HEK293T (cell line): ENCODE measurements around the gene TRIM34.
"Not testable (repeated sequence)": the region's sequence is repeated elsewhere in the genome, so short reads cannot be mapped to it uniquely, and the experiment has no call there.

Experiments
- CTCF ChIA-PET: fragments of 350-600 bp; formaldehyde crosslinking; extraction: SDS; loops from one replicate; lab custom pipeline; 2021; ENCODE audit warnings: antibody characterized with exemption, inconsistent platforms; lab: Yijun Ruan, JAX
- POLR2A ChIA-PET: fragments of 350-600 bp; formaldehyde crosslinking; extraction: SDS; loops from one replicate; lab custom pipeline; 2020; ENCODE audit warnings: antibody characterized with exemption, inconsistent platforms; lab: Yijun Ruan, JAX
- DNase-seq: peaks from one replicate; pipeline ENCODE4 v3.0.0; 2012; ENCODE audit warnings: mixed read lengths; ENCODE audit errors: extremely low spot score
- ARNT ChIP-seq: fragments of 450-650 bp; IDR thresholded peaks from 2 replicates; pipeline ENCODE4 v1.6.1; 2017; ENCODE audit warnings: mild to moderate bottlenecking
- BHLHE40 ChIP-seq: fragments of 450-650 bp; IDR thresholded peaks from 2 replicates; pipeline ENCODE4 v1.6.1; 2016; ENCODE audit warnings: mild to moderate bottlenecking, moderate library complexity, borderline replicate concordance
- CTBP1 ChIP-seq: fragments of 450-650 bp; IDR thresholded peaks from 2 replicates; pipeline ENCODE4 v1.6.1; 2016; ENCODE audit warnings: borderline replicate concordance
- ELF4 ChIP-seq: fragments of 450-650 bp; IDR thresholded peaks from 2 replicates; pipeline ENCODE4 v1.6.1; 2017; ENCODE audit warnings: antibody characterized with exemption
- FOXA1 ChIP-seq: fragments of 450-650 bp; IDR thresholded peaks from 2 replicates; pipeline ENCODE4 v1.6.1; 2016; ENCODE audit warnings: mild to moderate bottlenecking
- FOXK2 ChIP-seq: fragments of 450-650 bp; IDR thresholded peaks from 2 replicates; pipeline ENCODE4 v1.6.1; 2016; ENCODE audit warnings: mild to moderate bottlenecking
- FOXM1 ChIP-seq: fragments of 450-650 bp; IDR thresholded peaks from 2 replicates; pipeline ENCODE4 v1.6.1; 2017; ENCODE audit warnings: mild to moderate bottlenecking, borderline replicate concordance
- HDGF ChIP-seq: fragments of 450-650 bp; IDR thresholded peaks from 2 replicates; pipeline ENCODE4 v1.6.1; 2017; ENCODE audit warnings: antibody characterized with exemption, borderline replicate concordance
- L3MBTL2 ChIP-seq: fragments of 450-650 bp; conservative IDR thresholded peaks from 2 replicates; pipeline ENCODE4 v1.6.1; 2016; ENCODE audit warnings: mild to moderate bottlenecking
- LEF1 ChIP-seq: fragments of 450-650 bp; IDR thresholded peaks from 2 replicates; pipeline ENCODE4 v1.6.1; 2017; ENCODE audit warnings: mild to moderate bottlenecking, borderline replicate concordance
- NFRKB ChIP-seq: fragments of 450-650 bp; IDR thresholded peaks from 2 replicates; pipeline ENCODE4 v1.6.1; 2016; ENCODE audit warnings: mild to moderate bottlenecking, moderate library complexity
- PKNOX1 ChIP-seq: fragments of 450-650 bp; IDR thresholded peaks from 2 replicates; pipeline ENCODE4 v1.6.1; 2016
- SP1 ChIP-seq: fragments of 450-650 bp; IDR thresholded peaks from 2 replicates; pipeline ENCODE4 v1.6.1; 2017
- SUZ12 ChIP-seq: fragments of 450-650 bp; IDR thresholded peaks from 2 replicates; pipeline ENCODE4 v1.6.1; 2016; ENCODE audit warnings: mild to moderate bottlenecking
- TARDBP ChIP-seq: fragments of 450-650 bp; IDR thresholded peaks from 2 replicates; pipeline ENCODE4 v1.6.1; 2016
- ZNF384 ChIP-seq: fragments of 450-650 bp; IDR thresholded peaks from 2 replicates; pipeline ENCODE4 v1.6.1; 2016

Gene TRIM34

DNA sequence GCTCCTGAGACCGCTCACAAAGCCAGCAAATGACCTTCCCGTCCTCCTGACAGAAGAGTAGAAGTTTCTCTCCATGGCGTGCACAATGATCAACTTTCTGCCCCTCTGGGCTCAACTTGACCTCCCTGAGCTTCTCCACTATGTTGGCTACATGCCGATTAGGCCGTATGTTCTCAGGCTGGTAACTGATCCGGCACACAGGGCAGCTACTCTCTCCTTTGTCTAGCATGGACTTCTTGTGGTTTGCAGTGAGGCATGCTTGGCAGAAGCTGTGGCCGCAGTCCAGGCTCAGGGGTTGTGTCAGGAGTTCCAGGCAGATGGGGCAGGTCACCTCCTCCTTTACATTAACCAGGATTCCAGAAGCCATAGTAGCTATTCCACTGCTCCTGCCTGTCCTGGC is 55.0 kb downstream of the TRIM34 start:
- no peak for DNase-seq
- POLR2A ChIA-PET = no interaction called here
- CTCF ChIA-PET = no interaction called here
- TF ChIP-seq TARDBP (no peak), FOXK2 (no peak), HDGF (no peak)

- DNase-seq, POLR2A ChIA-PET, CTCF ChIA-PET: not testable (repeated sequence)
These were observed 58.2 kb downstream of the TRIM34 start for GRCh38 chr11:5682890-5683441.

DNA sequence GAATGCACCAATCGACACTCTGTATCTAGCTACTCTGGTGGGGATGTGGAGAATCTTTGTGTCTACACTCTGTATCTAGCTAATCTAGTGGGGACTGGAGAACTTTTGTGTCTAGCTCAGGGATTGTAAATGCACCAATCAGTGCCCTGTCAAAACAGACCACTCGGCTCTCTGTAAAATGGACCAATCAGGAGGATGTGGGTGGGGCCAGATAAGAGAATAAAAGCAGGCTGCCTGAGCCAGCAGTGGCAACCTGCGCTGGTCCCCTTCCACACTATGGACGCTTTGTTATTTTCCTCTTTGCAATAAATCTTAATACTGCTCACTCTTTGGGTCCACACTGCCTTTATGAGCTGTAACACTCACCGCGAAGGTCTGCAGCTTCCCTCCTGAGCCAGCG is 58.8 kb downstream of the TRIM34 start:
- CTCF ChIA-PET, POLR2A ChIA-PET, DNase-seq: not testable (repeated sequence)

GRCh38 chr11:5684036-5684645 is 59.3 kb downstream of the TRIM34 start:
- CTCF ChIA-PET = interaction anchor here (0.7 to 0.9 kb wide), 2 partner anchors 15 to 126 kb away, joined by 3 read pairs; no protein-coding TSS in a partner anchor
- POLR2A ChIA-PET = interaction anchor here (0.9 to 1.3 kb wide), 2 partner anchors 14 to 151 kb away, joined by 3 to 4 read pairs; no protein-coding TSS in a partner anchor
- TF ChIP-seq SP1 = no peak
- no peak for TF ChIP-seq SUZ12
- TF ChIP-seq ZNF384 = no peak
- TF ChIP-seq TARDBP = no peak
- no peak for TF ChIP-seq FOXA1
- DNase-seq = no peak

DNA sequence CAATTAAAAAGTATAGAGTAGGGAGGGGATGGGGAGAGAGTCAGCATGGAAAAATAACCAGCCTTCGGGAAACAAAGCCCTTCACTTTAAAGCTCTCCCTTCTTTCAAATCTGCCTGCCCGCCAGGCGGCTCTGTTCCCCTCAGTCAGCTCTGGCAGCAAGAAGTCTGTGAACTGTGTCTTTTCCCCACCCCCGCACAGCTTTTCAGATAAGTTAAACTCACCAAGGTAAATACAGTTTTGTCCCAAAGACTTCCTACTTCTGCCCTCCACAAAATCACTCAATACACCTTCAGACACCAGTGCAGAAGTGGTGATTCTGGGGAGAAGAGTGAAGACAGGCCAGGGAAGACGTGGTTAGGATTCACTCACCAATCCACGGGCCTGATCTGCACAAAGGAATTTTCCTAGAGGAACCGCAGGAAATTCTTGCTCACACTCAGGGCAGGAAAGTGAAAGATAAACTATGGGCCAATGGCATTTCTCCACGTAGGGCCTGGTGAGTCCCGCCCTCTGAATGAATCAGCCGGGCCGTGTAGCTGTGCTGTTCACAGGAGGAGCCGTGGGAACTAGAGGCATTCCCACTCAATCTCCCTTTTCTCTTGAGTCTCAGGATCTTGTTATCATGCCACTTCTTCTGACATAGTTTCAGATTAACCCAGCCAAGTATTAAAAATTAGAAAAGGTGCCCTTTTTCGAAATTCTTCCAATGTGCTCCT is 60.0 kb downstream of the TRIM34 start, which contains the start of gene TRIM5:
Gene TRIM5, minus strand, starts transcription at position 429 of the 717 bp plus-strand sequence. CDS start 4,897 bp downstream, outside the sequence.
- CTCF ChIA-PET = interaction anchor here (0.7 to 0.9 kb wide), 2 partner anchors 15 to 127 kb away, joined by 3 read pairs; no protein-coding TSS in a partner anchor
- DNase-seq = peak; percentile 74
- no peak for TF ChIP-seq SP1
- no peak for TF ChIP-seq SUZ12
- no peak for TF ChIP-seq ARNT
- TF ChIP-seq FOXM1 = no peak
- no peak for TF ChIP-seq TARDBP
- TF ChIP-seq FOXA1 = no peak
- no peak for TF ChIP-seq FOXK2
- no peak for TF ChIP-seq ZNF384
- TF ChIP-seq HDGF = no peak
- no peak for TF ChIP-seq NFRKB
- TF ChIP-seq BHLHE40 = no peak
- TF ChIP-seq ELF4 = no peak
- no peak for TF ChIP-seq PKNOX1
- TF ChIP-seq CTBP1 = no peak
- no peak for TF ChIP-seq L3MBTL2
- TF ChIP-seq LEF1 = no peak
- POLR2A ChIA-PET = interaction anchor here (0.9 to 1.3 kb wide), 3 partner anchors 12 to 152 kb away, joined by 3 to 4 read pairs (median 3); no protein-coding TSS in a partner anchor

DNA sequence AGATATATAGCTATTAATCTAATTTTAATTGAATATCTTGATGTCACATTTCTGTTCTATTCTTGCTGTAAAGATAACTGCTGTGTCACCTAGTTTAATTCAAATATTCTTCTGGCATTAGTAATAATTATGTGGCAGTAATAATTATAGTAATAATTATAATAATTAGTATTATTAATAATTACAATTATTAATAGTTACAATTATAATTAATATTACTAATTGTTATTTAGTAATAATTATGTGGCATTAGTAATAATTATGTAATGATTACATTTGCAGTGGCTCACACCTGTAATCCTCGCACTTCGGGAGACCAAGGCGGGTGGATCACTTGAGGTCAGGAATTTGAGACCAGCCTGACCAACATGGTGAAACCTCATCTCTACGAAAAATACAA is 61.6 kb downstream of the TRIM34 start:
- CTCF ChIA-PET = no interaction called here
- POLR2A ChIA-PET = no interaction called here

DNA sequence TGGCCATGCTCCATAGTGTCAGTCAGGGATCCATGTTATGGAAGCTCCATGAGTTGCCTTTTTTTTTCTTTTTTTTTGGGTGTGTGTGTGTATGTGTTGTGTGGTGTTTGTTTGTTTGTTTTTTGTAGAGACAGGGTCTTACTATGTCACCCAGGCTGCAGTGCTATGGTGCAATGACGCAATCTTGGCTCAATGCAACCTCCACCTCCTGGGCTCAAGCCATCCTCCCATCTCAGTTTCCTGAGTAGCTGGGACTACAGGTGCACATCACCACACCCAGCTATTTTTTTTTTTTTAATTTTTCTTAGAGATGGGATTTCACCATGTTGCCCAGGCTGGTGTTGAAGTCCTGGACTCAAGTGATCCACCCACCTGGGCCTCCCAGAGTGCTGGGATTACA is 63.7 kb downstream of the TRIM34 start:
- TF ChIP-seq ARNT = no peak
- CTCF ChIA-PET = no interaction called here
- POLR2A ChIA-PET = no interaction called here
- no peak for DNase-seq

More for the DNA sequence above, 61.6 kb downstream of the TRIM34 start:
- no peak for TF ChIP-seq ZNF384
- no peak for TF ChIP-seq L3MBTL2
- TF ChIP-seq HDGF = no peak
- no peak for TF ChIP-seq NFRKB
- TF ChIP-seq ELF4 = no peak
- no peak for DNase-seq

DNA sequence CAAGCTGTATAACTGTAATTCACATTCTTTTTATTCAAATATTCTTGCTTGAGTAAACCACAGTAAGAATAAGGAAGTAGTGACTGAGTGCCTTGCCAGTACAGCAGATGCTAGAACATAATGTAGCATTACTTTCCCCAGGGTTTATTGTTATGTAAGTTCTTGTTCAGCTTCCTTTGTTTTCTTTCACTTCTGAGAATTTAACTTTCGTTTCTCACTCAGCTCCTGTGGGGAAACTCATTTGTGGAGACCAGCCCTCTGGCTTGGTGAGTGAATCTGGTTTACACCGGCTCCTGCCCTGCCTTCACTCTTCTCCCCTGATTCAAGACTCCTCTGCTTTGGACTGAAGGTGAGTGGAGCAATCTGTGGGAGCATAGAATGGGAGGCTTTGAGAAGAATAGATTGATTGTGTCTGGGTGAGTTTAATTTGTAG is 64.8 kb downstream of the TRIM34 start, which contains the start of gene TRIM22:
Gene TRIM22, plus strand, starts transcription at position 240 of the 433 bp plus-strand sequence. CDS start 6,443 bp downstream, outside the sequence.
- POLR2A ChIA-PET = no interaction called here

More for the DNA sequence above, 64.8 kb downstream of the TRIM34 start, which contains the start of gene TRIM22:
- CTCF ChIA-PET = no interaction called here
- TF ChIP-seq SUZ12 (no peak), CTBP1 (no peak), L3MBTL2 (no peak), PKNOX1 (no peak)
- DNase-seq = no peak
